GM12892 (cell line): ENCODE results near the gene MBD5.

Experiments used
- POLR2A ChIP-seq: IDR thresholded peaks from 2 replicates; pipeline ENCODE4 v1.6.1; 2011; ENCODE audit warnings: low read depth, low read length, control low read depth
- POLR2AphosphoS5 ChIP-seq: IDR thresholded peaks from 2 replicates; pipeline ENCODE4 v1.6.1; 2011; ENCODE audit warnings: low read depth, low read length, control low read depth
- TAF1 ChIP-seq: IDR thresholded peaks from 2 replicates; pipeline ENCODE4 v1.6.1; 2011; ENCODE audit warnings: low read depth, mild to moderate bottlenecking, control low read depth, low read length, borderline replicate concordance

DNA sequence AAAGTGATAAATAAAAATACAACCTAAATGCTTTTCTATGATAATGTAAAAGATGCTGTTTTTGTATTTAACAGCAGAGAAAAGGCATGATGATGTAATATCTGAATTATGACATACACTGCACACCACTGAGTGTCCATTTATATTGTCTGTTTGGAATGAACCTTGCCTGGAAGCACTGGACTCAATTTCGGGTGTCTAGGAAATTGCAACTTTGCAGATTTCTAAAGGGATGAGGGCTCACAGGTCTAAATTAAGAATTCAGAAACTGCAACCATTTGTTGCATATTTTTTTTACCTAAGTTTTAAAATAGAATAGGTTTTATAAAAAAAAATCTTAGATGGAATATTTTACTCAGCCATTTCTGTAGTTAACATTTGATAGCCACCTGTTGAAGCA lies 492.5 kb downstream of the MBD5 start:
- no peak for TF ChIP-seq POLR2A
- TF ChIP-seq POLR2AphosphoS5: no peak
- no peak for TF ChIP-seq TAF1
